Measurements from ENCODE around the gene ABCD1. TPM values are rescaled to one million over a fixed set of nuclear protein-coding genes. Genes with fewer than 3 reads are reported as not detected.

ABCD1 gene
- total and polyA plus RNA-seq, 9 of the 15 experiments (the other 6 are each of a cell fraction or from before 2014, with no cell fraction given) = 0.07 to 6.9 (median 2.2) TPM

GRCh38 chrX:153765138-153766079, 40.8 kb downstream of the ABCD1 start (continued):
- TF ChIP-seq REST (IDR thresholded peaks at IDR 0.05; ENCODE audit: borderline replicate concordance) (no peak; the same call in 1 of the 2 replicates), REST (CRISPR knock-in tag; IDR thresholded peaks at IDR 0.05; ENCODE audit: low read depth) (no peak), SRSF9 (IDR thresholded peaks at IDR 0.05; ENCODE audit: borderline replicate concordance, low read depth, low read length) (no peak), XRCC4 (IDR thresholded peaks at IDR 0.05; ENCODE audit: extremely low read depth, insufficient read depth, insufficient read length) (no peak), BHLHE40 (IDR thresholded peaks at IDR 0.05; ENCODE audit: low read length) (peak; percentile 90), TRIM24 (IDR thresholded peaks at IDR 0.05) (peak; percentile 43 to 81; a peak in 3 of 4 replicates), ZNF3 (CRISPR knock-in tag; IDR thresholded peaks at IDR 0.05) (no peak), CAMTA2 (CRISPR knock-in tag; conservative IDR thresholded peaks at IDR 0.05) (no peak), GABPB1 (CRISPR knock-in tag; IDR thresholded peaks at IDR 0.05) (peak; percentile 59), FOS (IDR thresholded peaks at IDR 0.05; ENCODE audit: extremely low read depth, insufficient read length) (no peak), POLR3A (IDR thresholded peaks at IDR 0.05; ENCODE audit: borderline replicate concordance, extremely low read depth, insufficient read depth, insufficient read length) (no peak), KLF16 (IDR thresholded peaks at IDR 0.05) (peak; percentile 61; the same call in 1 of the 2 replicates), CSDE1 (IDR thresholded peaks at IDR 0.05) (no peak), PURB (CRISPR knock-in tag; IDR thresholded peaks at IDR 0.05; ENCODE audit: low read depth) (no peak), SMARCA5 (IDR thresholded peaks at IDR 0.05) (no peak), MYNN (IDR thresholded peaks at IDR 0.05) (peak; percentile 76; the same call in 1 of the 2 replicates), MYNN (CRISPR knock-in tag; IDR thresholded peaks at IDR 0.05) (no peak), BACH1 (tag; IDR thresholded peaks at IDR 0.05) (no peak), MCM3 (IDR thresholded peaks at IDR 0.05) (no peak), KAT8 (IDR thresholded peaks at IDR 0.05; ENCODE audit: low read depth) (no peak), ZC3H8 (IDR thresholded peaks at IDR 0.05) (no peak), ILF3 (IDR thresholded peaks at IDR 0.05; ENCODE audit: borderline replicate concordance) (no peak)
